ENCODE results near the gene NEDD4L.

Gene NEDD4L

DNA sequence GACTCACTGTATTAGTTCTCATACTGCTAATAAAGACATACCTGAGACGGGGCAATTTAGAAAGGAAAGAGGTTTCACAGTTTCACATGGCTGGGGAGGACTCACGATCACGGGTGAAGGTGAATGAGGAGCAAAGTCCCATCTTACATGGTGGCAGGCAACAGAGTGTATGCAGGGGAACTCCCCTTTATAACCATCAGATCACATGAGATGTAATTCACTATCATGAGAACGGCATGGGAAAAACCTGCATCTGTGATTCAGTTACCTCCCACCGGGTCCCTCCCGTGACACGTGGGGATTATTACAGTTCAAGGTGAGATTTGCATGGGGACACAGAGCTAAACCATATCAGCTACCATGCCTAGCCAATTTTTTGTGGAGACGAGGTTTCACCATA, 168.2 kb downstream of the NEDD4L start:
- no peak for DNase-seq (ENCODE audit: low read depth)

DNA sequence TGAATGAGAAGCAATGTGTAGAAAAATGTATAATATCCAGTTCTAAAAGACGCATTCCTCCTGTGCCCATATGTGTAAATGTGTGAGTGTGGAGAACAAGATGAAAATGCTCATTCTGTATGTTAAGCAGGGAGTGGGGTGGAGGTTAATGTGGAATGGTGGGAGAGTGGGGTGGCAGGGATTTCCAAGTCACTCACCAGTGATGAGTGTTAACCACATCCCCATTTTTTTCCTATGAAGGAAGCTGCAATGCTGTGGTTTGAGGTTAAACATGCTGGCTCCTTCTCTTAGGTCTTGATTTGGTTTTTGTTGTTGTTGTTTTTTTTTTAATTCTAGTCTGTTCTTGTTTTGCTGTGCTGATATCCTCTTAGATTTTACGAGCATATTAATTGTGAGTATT, 169.4 kb downstream of the NEDD4L start:
- DNase-seq (ENCODE audit: low read depth), result no peak

DNA sequence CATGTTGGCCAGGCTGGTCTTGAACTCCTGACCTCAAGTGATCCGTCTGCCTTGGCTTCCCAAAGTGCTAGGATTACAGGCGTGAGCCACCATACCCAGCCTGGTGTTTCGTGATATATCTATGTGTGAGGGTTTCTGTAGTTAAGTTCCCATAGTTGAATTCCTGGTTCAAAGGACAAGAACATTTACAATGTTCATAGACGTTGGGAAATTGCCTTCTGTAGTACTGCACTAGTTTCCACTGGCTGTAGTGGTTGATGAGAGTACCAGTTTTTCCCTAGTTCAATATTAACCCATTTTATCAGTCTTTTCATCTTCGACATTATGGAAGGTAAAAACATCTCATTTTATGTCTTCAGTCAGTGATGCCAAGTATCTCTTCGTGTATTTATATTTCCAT, 171.0 kb downstream of the NEDD4L start:
- no peak for DNase-seq (ENCODE audit: low read depth)

DNA sequence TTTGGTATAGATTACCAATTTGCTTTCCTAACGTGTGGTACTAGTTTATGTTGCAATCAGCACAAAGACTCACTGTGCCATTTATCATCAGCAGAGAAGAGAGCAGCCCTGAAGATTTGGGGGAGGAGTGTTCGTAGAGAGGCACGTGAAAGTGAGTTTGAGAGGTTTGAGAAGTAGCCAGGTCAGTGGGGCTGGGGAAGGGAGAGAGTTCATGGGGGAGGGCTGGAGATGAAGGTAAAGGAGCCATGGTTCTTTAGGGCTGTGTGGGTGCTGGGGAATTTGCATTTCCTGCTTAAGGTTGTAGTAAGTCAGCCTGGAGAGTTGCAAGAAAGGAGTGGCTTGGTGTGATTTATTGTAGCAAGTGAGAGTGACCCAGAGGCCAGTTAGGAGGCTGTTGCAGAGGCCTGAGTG, 172.1 kb downstream of the NEDD4L start:
- DNase-seq (ENCODE audit: low read depth), result no peak

DNA sequence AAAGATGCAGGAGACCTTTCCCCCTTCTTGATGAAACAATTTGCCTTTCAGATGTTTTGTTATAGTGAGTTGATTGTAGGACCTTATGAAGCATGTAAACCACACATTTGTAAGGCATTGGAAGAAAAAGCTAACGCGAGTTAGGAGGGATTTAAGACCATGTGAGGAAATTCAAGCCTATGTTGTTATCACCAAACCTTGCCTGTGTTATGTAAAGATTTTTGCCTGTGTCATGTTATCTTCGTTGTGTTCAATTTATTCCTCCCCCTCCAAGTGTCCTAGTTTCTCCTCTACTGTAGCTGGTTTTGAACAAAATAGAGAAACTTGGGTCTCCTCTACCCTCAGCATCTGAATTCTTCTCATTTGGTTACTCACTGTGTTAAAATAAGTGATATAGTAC, 173.0 kb downstream of the NEDD4L start:
- no peak for DNase-seq (ENCODE audit: low read depth)

DNA sequence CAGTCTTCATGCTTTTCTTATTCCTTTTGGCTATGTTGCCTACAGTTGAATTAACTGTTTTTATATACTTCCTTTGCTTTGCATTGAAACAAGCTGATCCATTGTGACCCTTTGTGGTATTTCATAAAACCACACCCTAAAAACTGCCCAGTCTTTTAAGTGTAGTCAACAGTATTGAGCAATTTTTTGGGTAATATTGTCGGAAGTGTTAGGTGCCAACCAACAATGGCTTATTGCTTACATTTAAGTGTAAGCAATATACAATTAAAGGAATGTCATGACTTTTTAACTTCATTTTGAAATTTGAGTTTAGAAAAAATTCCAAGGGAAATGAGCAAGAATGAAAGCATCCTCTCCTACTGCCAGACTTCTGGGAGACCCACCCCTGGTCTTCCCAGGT, 174.1 kb downstream of the NEDD4L start:
- DNase-seq (ENCODE audit: low read depth), result no peak

DNA sequence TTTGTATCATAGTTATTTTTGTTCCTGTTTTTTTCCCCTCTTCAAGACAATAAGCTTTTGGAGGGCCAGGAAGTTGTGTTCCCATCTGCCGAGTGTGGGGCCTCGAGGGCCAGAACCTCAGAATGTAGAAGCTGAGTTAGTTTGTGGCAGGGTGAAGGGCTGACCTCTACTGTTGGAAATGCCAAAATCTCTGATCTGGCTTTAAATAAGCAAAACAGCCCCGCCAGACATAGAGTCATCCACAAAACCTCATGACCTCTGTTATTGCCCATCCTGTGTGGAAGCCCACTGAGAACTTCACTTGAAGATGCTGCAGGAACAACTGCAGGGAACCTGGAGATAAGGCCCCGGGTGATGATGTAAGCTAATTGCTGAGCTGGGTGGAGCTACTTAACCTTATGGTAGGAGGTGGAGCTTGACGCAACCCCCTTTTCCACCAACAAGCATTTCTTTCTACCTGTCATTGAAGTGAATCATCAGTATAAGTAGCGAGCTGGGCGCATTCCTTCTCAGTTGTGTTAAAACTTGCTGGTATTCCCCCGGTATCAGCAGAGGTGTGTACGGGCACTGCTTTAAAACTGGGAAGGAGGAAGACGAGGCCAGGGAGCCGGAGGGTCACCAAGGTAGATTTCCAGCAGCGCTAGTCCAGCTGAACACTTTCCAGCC, 177.2 kb downstream of the NEDD4L start:
- DNase-seq (ENCODE audit: low read depth), result no peak

DNA sequence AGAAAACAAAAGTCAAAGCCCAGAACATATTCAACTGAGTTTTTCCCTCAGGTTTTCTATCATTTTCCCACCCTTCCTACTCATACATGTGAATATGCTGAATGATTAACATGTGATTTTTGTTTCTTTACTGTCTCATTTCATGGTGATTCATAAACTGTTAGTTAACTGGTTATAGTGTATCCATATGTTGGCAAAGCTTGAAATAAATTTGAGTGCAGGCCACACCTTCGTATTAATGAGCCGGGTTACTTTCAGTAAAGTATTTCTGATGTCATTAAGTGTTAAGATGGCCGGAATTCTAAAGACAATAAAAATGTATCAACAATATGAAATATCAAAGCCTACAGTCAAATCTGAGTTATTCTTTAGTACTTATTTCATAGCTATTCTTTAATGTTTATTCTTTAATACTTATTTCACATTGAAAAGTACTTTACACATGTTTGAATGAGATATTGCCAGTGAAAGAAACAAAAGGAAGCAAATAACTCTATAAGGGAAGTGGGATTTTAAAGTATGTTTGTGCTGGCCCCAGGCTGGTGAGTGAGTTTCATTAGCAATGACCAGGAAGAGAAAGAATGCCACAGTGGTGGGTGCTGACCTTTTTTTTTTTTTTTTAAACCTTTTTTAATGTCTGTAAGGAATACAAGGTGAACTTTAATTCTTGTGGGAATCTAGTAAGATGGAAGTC, 178.6 kb downstream of the NEDD4L start:
- no peak for DNase-seq (ENCODE audit: low read depth)

DNA sequence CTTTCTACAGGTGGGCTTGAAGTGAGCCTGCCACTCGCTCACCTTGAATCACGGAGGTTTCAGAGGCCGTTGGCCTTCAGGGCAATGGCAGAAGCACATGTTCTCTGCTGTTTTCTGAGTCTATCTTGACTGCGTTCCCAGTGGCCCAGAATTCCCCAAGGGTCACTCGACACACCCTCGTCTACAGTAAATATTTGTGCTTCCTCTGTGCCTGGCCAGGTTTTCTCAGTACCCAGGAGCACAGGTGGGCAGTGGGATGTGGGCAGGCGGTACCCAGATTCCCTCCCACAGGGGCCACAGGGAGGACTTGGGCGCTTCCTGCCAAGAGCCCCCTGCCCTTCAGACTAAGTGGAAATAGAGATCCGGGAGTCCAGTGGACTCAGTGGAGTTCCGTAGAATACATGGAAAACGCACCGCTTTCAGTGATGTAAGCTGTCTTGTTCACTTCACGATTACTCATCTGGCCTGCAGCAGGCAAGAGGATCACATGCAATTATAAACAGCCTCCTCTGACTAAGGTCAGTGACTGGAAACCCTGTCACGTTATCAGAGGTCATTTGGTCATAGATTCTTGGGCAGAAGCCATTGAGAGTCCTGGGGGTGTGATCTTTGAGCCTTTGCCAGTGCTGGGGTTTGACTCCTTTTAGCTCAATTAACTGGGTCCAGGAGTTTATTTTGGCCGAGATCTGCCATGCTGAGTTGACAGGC, 179.8 kb downstream of the NEDD4L start:
- no peak for DNase-seq (ENCODE audit: low read depth)

DNA sequence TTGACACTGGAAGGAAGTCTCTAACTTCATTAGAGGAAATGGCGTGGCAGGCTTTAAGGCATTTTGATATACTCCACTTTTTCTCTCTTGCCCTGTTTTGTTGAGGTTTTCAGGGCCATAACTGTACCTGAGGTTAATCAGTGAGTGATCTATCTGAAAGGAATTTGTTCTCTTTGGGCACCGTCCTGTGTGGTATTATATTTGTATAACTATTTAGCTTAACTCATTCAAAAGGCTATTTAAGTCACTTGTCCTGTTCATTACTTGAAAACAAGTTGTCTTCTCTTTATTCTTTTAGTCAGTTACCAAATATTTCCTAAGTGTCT, 180.4 kb downstream of the NEDD4L start:
- DNase-seq (ENCODE audit: low read depth), result no peak

DNA sequence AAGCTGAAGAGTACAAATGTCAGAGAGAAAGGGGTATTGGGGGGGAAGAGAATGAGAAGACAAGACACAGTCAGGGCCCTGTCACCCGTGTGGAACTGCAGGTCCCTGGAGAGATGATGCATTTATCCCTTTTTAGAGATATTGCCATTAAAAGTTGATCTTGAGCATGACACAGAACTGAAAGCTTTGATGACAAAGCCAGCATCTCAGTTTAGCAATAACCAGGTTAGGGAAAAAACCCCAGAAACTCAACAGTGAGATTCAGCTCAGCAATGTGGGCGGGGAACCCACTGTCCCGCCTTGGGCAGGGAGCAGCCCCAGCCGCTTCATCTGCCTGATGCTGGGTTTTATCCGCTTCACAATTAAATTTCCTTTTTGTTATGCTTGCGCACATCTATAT, 181.1 kb downstream of the NEDD4L start:
- no peak for DNase-seq (ENCODE audit: low read depth)

DNA sequence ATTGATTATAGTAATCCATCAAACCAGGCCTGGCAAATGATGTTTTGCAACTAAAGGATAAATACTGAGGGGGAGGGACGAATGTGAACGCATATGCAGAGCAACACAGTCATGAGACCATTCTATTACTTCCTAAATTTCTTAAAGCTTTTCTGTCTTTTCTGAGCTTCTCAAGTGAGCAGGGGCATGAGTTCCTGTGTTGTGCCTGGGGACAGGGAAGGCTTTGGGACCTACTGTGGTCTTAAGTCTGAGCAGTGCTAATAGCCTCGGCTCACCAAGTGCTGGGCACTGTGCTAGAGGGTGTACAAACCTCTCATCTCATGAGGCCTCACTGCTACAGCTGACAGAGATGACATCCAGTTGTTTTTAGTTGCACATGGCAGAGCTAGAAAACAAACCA, 182.4 kb downstream of the NEDD4L start:
- no peak for DNase-seq (ENCODE audit: low read depth)

DNA sequence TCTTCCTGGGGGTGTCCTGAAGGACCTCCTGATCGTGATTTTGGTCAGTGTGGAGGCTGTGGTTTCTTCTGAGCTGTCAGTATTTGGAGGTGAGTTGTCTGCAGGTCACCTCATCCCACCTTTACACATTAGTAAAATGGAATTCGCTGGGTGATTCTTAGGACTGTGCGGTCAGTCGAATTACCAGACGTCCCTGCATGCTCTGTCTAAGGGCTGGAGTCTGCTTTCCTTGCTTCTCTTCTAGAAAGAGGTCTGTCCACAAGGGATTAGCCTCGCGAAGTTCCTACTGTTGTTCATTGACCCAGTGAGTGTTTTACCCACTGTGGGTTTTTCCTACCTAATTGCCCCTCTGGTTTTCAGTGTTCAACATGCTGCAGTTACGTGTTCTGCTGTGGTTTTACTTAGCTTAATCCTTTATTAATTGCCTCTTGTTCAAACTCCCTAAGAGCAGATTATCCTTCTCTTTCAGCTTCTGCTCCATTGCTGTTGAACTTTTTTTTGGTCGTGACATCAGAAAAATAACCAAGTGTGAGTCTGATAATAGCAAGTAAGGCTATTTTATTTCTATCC, 183.4 kb downstream of the NEDD4L start:
- no peak for DNase-seq (ENCODE audit: low read depth)

DNA sequence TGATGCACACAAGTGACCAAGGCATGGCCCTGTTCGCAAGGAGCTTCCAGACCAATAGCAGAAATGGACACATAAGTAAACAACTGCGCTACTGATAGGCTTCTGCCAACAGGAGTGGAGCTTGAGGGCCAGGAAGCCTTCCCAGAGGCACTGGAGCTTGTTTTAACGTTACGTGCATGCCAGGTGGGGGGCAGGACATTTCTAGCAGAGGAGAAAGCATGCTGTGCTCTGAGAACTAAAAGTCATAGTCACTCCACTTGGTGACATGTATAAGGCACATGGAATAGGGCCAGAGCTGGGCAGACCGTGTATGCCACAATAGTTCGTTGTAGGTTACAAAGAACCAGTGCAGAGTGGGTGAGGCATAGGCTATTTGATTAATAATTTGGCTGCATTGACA, 184.2 kb downstream of the NEDD4L start:
- no peak for DNase-seq (ENCODE audit: low read depth)

DNA sequence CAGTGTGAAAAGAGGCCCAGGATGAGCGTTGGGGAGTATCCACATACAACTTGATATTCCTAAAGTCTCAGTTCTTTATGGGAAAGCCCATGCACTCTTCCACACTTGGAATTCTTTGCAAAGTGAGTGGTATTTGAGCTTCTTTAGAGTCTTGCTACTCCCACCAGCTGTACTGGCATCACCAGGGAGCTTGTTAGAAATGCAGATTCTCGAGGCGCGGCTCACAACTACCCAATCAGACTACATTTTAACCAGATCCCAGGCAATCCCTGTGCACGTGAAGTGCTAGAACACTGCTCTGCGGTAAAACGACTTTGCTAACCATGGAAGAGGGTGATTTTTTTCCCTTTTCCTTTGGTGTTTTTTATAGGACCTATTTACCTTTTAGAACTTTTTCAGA, 184.7 kb downstream of the NEDD4L start:
- DNase-seq (ENCODE audit: low read depth), result no peak

DNA sequence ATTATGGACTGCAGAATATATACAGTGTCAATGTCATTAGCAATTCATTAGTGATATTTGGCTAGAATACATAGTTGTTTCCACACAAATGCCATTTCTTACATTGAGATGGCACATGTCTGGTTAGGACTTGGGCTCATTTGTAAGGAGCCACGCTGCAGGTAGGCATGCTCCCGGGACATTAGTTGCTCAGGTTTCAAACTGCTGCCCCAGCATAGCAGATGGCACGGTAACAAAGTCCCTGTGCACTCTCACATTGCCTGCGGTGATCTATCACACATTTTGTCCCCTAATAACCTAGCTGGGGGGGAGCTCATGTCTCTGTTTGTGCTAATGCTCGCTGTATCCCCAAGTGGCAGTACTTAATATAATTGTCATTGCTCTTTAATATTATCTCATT, 185.1 kb downstream of the NEDD4L start:
- DNase-seq (ENCODE audit: low read depth), result no peak

DNA sequence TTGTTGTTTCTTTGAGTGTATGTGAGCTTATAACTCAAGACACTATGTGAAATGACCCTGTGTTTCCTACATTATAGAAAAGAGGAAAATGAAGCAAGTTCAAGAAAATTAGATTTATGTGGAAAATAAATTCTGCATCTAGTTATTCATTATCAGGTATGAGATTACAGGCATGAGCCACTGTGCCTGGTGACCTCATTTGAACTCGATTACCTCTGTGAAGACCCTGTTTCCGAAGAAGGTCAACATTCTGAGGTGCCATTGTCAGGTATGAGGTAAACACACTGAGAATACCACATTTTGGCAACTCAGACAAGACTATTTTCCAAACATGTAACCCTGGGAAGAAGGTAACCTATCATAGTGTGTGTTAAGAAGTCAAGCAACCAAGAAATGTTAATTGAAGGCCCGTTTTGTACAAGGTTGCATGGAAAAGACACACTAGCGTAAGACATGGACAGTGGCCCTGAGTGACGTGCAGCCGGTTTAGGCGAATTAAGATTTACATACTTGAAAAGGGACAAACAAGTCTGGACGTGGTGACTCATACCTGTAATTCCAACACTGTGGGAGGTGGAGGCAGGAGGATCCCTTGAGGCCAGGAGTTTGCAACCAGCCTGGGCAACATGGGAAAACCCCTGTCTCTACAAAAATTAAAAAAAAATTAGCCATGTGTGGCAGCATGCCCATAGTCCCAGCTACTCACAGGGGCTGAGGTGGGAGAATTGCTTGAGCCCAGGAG, 186.6 kb downstream of the NEDD4L start:
- no peak for DNase-seq (ENCODE audit: low read depth)

DNA sequence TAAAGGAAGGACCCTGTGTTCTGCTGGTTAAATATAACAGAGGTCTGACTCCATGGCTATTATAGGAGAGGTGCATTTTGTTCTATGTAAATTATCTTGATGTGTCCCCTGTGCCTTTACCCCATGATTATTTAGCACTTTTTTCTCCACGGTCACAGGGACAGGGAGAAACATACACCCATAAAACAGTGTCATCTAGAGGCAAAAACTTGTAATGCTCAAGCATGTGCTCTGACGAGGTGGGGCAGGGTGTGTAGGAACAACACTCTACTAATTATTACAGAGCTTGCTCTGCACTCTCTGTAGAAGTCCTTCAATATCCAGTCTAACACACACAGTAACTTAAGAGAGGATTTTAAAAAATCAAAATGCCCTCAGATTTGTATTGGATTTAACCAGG, 187.9 kb downstream of the NEDD4L start:
- no peak for DNase-seq (ENCODE audit: low read depth)

DNA sequence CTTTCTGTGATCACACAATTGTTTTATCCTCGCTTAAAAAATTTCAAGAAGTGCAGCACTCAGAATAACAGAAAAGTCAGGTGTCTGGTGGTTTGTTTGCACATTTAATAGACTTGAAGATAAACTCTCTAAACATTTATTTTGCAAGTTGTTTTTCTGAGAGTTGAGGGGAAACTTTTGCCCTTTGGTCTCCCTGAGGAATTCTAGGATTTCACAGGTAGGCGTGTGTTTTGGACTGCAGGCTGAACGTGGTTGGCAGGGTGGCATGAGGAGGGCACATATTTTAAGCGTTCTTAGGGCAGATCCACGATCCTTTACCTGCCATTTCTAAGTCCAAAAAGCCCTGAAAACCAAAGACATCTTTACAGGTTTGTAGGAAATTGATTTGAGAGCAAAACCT, 188.6 kb downstream of the NEDD4L start:
- DNase-seq (ENCODE audit: low read depth), result no peak

DNA sequence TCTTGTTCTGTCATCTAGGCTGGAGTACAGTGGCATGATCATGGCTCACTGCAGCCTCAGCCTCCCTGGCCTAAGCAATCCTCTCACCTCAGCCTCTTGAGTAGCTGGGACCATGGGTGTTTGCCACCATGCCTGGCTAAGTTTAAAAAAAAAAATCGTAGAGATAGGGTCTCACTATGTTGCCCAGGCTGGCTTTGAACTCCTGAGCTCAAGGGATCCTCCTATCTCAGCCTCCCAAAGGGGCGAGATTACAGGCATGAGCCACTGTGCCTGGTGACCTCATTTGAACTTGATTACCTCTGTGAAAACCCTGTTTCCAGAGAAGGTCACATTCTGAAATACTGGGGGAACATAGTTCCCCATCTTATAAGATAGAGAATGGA, 190.3 kb downstream of the NEDD4L start:
- no peak for DNase-seq (ENCODE audit: low read depth)

DNA sequence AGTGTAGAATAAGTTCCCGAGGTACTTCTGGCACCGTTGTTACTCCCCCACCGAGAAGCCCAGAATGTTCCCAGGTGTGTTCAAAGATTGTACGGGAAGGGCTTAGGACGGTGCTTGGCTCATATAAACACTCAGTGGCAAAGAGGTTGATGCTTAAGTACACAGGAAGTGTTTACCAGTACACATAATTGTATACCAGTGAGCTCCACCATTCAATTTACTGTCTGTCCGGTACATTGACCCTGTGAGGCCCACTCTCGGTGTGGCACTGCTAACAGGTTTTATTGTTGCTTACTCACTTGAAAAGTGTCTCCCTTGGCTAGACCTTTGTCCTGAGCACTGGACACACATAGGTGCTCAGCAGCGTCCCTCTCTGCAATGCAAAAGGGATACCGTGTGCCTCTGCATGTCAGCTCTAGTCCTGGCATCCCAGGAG, 191.0 kb downstream of the NEDD4L start:
- no peak for DNase-seq (ENCODE audit: low read depth)

DNA sequence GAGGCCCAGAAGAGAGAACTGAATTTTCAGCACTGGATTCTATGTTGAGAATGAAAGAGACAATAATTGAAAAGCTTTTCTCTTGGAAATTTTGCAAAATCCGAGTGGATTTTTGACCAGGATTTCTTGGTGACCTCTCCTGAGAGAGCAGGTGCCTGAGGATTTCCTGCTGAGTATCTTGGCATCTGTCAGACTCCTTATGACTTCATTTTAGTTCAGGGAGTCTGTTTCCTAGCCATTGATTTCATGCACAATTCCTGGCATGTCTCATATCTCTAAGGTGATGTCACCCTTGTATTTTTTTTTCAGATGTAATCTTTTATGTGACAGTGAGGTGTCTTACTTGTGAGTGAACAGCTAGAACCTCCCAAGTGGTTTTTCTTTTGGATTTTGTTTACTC, 195.9 kb downstream of the NEDD4L start:
- no peak for DNase-seq (ENCODE audit: low read depth)
